K562 (cell line): ENCODE data around the gene SMIM12. TPM values are rescaled to one million over a fixed set of nuclear protein-coding genes. Genes with fewer than 3 reads are reported as not detected.
A peak's percentile ranks its signal among the peaks of the same experiment; 100 is the strongest.

Experiments
- CBFA2T3 ChIP-seq: fragments of 450-650 bp; IDR thresholded peaks from 2 replicates; pipeline ENCODE4 v1.6.1; 2017
- CBX8 ChIP-seq: fragments of 200-600 bp; sonication (generic); IDR thresholded peaks from 2 replicates; pipeline ENCODE4 v1.6.1; 2012; ENCODE audit warnings: borderline replicate concordance, mixed run types, low read depth, mild to moderate bottlenecking, moderate library complexity, mixed read lengths, low read length, control low read depth, inconsistent platforms; ENCODE audit not compliant: poor library complexity, severe bottlenecking; ENCODE audit errors: extremely low read depth
- CXXC5 ChIP-seq: fragments of 250-450 bp; sonication (Bioruptor Pico); IDR thresholded peaks from 2 replicates; pipeline ENCODE4 v1.8.0; 2022; ENCODE audit warnings: inconsistent platforms, mild to moderate bottlenecking, moderate library complexity
- GATAD2B ChIP-seq: fragments of 450-650 bp; IDR thresholded peaks from 2 replicates; pipeline ENCODE4 v1.6.1; 2017; ENCODE audit warnings: mild to moderate bottlenecking, borderline replicate concordance
- GTF2F1 ChIP-seq: IDR thresholded peaks from 2 replicates; pipeline ENCODE4 v1.6.1; 2011; ENCODE audit warnings: low read depth, low read length, improper control_type of control experiment
- HDAC2 ChIP-seq: fragments of 450-650 bp; IDR thresholded peaks from 2 replicates; pipeline ENCODE4 v1.6.1; 2016; ENCODE audit warnings: mild to moderate bottlenecking
- HMG20B ChIP-seq: fragments of 250-450 bp; sonication (Bioruptor Pico); IDR thresholded peaks from 2 replicates; pipeline ENCODE4 v1.5.0; 2021; ENCODE audit warnings: mild to moderate bottlenecking
- KDM2B ChIP-seq: fragments of 250-450 bp; sonication (Bioruptor Pico); IDR thresholded peaks from 2 replicates; pipeline ENCODE4 v1.8.0; 2021; ENCODE audit warnings: mild to moderate bottlenecking, moderate library complexity
- KLF10 ChIP-seq: fragments of 250-450 bp; sonication (Bioruptor Pico); IDR thresholded peaks from 2 replicates; pipeline ENCODE4 v1.6.1; 2021; ENCODE audit warnings: matching md5 sums
- KLF13 ChIP-seq: fragments of 450-650 bp; IDR thresholded peaks from 2 replicates; pipeline ENCODE4 v1.6.1; 2016; ENCODE audit warnings: missing genetic modification characterization, low read depth, mild to moderate bottlenecking, missing compliant biosample characterization, moderate library complexity, borderline replicate concordance
- KLF16 ChIP-seq: IDR thresholded peaks from 2 replicates; pipeline ENCODE4 v1.6.1; 2016; ENCODE audit warnings: antibody characterized with exemption
- NFE2 ChIP-seq: IDR thresholded peaks from 2 replicates; pipeline ENCODE4 v1.6.1; 2014; ENCODE audit warnings: antibody characterized with exemption, low read depth
- NFRKB ChIP-seq: fragments of 450-650 bp; IDR thresholded peaks from 2 replicates; pipeline ENCODE4 v1.6.1; 2016; ENCODE audit warnings: low read depth
- POLR2H ChIP-seq: IDR thresholded peaks from 2 replicates; pipeline ENCODE4 v1.6.1; 2016; ENCODE audit warnings: missing genetic modification characterization, low read depth, mild to moderate bottlenecking, control low read depth, missing compliant biosample characterization, moderate library complexity
- RB1 ChIP-seq: fragments of 450-650 bp; IDR thresholded peaks from 2 replicates; pipeline ENCODE4 v1.6.1; 2017; ENCODE audit warnings: low read depth, mild to moderate bottlenecking
- RBM22 ChIP-seq: fragments of 200-400 bp; formaldehyde crosslinking; IDR thresholded peaks from 2 replicates; pipeline ENCODE4 v1.6.1; 2018; ENCODE audit warnings: low read length, low read depth; ENCODE audit not compliant: poor library complexity, severe bottlenecking
- SREBF1 ChIP-seq: fragments of 150-350 bp; IDR thresholded peaks from 2 replicates; pipeline ENCODE4 v1.6.1; 2014; ENCODE audit warnings: antibody characterized with exemption, low read depth, low read length, borderline replicate concordance
- TEAD2 ChIP-seq: fragments of 450-650 bp; IDR thresholded peaks from 2 replicates; pipeline ENCODE4 v1.6.1; 2016; ENCODE audit warnings: missing genetic modification characterization, control low read depth, missing compliant biosample characterization
- ZC3H8 ChIP-seq: fragments of 450-650 bp; IDR thresholded peaks from 2 replicates; pipeline ENCODE4 v1.6.1; 2017
- ZNF224 ChIP-seq: sonication (generic); formaldehyde crosslinking; IDR thresholded peaks from 2 replicates; pipeline ENCODE4 v1.8.0; 2022; ENCODE audit warnings: mild to moderate bottlenecking, missing genetic modification reagents
- ZNF232 ChIP-seq: sonication (generic); formaldehyde crosslinking; IDR thresholded peaks from 2 replicates; pipeline ENCODE4 v1.8.0; 2022; ENCODE audit warnings: mild to moderate bottlenecking, missing genetic modification reagents
- ZNF354B ChIP-seq: fragments of 250-450 bp; sonication (Bioruptor Pico); IDR thresholded peaks from 2 replicates; pipeline ENCODE4 v1.4.0; 2020
- ZNF561 ChIP-seq: fragments of 450-650 bp; formaldehyde crosslinking; conservative IDR thresholded peaks from 2 replicates; pipeline ENCODE4 v1.4.0; 2020; ENCODE audit warnings: mild to moderate bottlenecking, moderate library complexity
- ZNF583 ChIP-seq: fragments of 250-450 bp; sonication (Bioruptor Pico); IDR thresholded peaks from 2 replicates; pipeline ENCODE4 v1.4.0; 2020
- polyA plus RNA-seq, 8 experiments: library from polyadenylated mRNA; depleted of rRNA in 4 of 8; stranded (reverse) in 5 of 8; unstranded in 3 of 8; fragments of >200 nt; fragmentation: Nextera tagmentation in 2 of 8; fragmentation: Illumina TruSeq in 1 of 8; extraction: Ambion mirVana in 2 of 8; extraction: Trizol in 1 of 8; gene quantifications; 2 replicates each; pipeline versions ENCODE4 v1.2.1 to v1.2.3, GENCODE V29; 2011 to 2014; ENCODE audit warnings: inconsistent platforms in 1 of 8, missing spikeins in 1 of 8
- total RNA-seq, 7 experiments: library from RNA; depleted of rRNA in 6 of 7; stranded (reverse); fragments of >200 nt in 6 of 7; fragmentation: Illumina TruSeq in 2 of 7; extraction: Trizol in 2 of 7; gene quantifications; 2 replicates each; pipeline versions ENCODE4 v1.2.1 to v1.2.3, GENCODE V29; 2011 to 2021; ENCODE audit warnings: low replicate concordance in 1 of 7
- TF ChIP-seq, protein P1 (sequence below): IDR thresholded peaks from 2 replicates; pipeline ENCODE4 v1.6.1; 2011; ENCODE audit not compliant: insufficient read length; ENCODE audit errors: extremely low read depth
- TF ChIP-seq, protein P2 (sequence below): fragments of 450-650 bp; formaldehyde crosslinking; IDR thresholded peaks from 2 replicates; pipeline ENCODE4 v1.4.0; 2022; ENCODE audit warnings: missing genetic modification characterization
- TF ChIP-seq, protein P3 (sequence below): fragments of 200-800 bp; sonication (Bioruptor generic); IDR thresholded peaks from 2 replicates; pipeline ENCODE4 v1.6.1; 2017; ENCODE audit warnings: missing genetic modification characterization, missing compliant biosample characterization
- TF ChIP-seq, protein P4 (sequence below): fragments of 250-450 bp; sonication (Bioruptor Pico); IDR thresholded peaks from 2 replicates; pipeline ENCODE4 v1.8.0; 2021; ENCODE audit warnings: borderline replicate concordance, mild to moderate bottlenecking, moderate library complexity; ENCODE audit not compliant: poor library complexity, severe bottlenecking

The SMIM12 gene
- total and polyA plus RNA-seq, 9 of the 15 experiments (the other 6 are each of a cell fraction or from before 2014, with no cell fraction given), result 51.7 to 112 (median 63.9) TPM

DNA sequence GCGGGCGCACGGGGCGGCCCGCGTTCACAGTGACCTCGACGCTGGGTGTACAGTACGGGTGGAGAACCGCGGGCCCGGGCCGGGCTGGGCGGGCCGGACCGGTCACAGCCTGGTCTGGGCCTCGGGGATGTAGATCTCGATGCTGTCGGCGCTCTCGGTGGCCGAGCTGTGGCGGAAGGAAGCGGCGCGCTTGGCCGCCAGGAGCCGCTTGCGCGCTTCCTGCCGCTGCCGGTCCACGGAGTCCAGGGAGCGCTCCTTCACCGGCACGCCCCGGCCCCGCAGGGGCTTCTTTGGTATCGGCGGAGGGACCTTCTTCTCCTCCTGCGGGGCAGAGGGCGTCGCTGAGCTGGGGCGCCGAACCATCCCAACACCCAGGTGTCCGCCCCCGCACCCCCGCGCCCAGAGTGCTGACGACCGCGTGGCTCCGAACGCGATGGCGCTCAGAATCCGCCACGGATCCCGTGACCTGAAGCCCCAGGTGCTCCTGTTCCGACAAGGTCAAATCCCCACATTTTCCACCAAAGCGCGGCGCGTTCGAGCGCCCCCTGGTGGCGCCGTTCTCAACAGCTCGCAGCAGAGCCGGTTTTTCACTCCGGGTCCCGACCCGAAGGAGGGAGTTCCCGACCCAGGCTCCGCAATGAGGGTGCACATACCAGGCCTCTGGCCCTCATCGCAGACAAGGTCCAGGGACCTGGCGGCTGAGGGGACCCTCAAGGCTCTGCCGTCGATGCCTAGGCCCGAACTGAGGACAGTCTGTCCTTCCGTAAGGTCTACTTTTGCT lies 6.6 kb upstream of the SMIM12 start (continued):
- TF ChIP-seq GTF2F1, result no peak
- TF ChIP-seq ZNF224 (CRISPR knock-in tag), result no peak
- TF ChIP-seq KLF13 (tag), result no peak
- TF ChIP-seq GATAD2B, result no peak
- TF ChIP-seq, protein P1, sequence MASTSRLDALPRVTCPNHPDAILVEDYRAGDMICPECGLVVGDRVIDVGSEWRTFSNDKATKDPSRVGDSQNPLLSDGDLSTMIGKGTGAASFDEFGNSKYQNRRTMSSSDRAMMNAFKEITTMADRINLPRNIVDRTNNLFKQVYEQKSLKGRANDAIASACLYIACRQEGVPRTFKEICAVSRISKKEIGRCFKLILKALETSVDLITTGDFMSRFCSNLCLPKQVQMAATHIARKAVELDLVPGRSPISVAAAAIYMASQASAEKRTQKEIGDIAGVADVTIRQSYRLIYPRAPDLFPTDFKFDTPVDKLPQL, result no peak
- TF ChIP-seq RB1, result peak; percentile 63
- TF ChIP-seq, protein P2, sequence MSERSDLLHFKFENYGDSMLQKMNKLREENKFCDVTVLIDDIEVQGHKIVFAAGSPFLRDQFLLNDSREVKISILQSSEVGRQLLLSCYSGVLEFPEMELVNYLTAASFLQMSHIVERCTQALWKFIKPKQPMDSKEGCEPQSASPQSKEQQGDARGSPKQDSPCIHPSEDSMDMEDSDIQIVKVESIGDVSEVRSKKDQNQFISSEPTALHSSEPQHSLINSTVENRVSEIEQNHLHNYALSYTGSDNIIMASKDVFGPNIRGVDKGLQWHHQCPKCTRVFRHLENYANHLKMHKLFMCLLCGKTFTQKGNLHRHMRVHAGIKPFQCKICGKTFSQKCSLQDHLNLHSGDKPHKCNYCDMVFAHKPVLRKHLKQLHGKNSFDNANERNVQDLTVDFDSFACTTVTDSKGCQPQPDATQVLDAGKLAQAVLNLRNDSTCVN, result no peak
- no peak for TF ChIP-seq ZNF232 (CRISPR knock-in tag)
- no peak for TF ChIP-seq ZNF354B (CRISPR knock-in tag)
- TF ChIP-seq NFE2, result no peak
- TF ChIP-seq KLF10 (CRISPR knock-in tag), result no peak
- TF ChIP-seq HDAC2, result 0 out of 2 replicates have a peak, but pooled peaks have one; percentile 33
- TF ChIP-seq ZC3H8, result no peak
- peak; percentile 35; the same call in 1 of the 2 replicates for TF ChIP-seq KLF16
- no peak for TF ChIP-seq ZNF561 (CRISPR knock-in tag)
- TF ChIP-seq TEAD2 (tag), result no peak
- TF ChIP-seq HMG20B, result no peak
- TF ChIP-seq CXXC5 (CRISPR knock-in tag), result peak; percentile 80
- no peak for TF ChIP-seq RBM22
- TF ChIP-seq, protein P3, sequence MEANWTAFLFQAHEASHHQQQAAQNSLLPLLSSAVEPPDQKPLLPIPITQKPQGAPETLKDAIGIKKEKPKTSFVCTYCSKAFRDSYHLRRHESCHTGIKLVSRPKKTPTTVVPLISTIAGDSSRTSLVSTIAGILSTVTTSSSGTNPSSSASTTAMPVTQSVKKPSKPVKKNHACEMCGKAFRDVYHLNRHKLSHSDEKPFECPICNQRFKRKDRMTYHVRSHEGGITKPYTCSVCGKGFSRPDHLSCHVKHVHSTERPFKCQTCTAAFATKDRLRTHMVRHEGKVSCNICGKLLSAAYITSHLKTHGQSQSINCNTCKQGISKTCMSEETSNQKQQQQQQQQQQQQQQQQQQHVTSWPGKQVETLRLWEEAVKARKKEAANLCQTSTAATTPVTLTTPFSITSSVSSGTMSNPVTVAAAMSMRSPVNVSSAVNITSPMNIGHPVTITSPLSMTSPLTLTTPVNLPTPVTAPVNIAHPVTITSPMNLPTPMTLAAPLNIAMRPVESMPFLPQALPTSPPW (CRISPR knock-in tag), result no peak
- no peak for TF ChIP-seq CBFA2T3
- TF ChIP-seq CBX8, result no peak
- TF ChIP-seq SREBF1, result no peak
- no peak for TF ChIP-seq POLR2H (tag)
- TF ChIP-seq KDM2B (CRISPR knock-in tag), result no peak
- TF ChIP-seq ZNF583, result no peak
- TF ChIP-seq NFRKB, result no peak
- TF ChIP-seq, protein P4, sequence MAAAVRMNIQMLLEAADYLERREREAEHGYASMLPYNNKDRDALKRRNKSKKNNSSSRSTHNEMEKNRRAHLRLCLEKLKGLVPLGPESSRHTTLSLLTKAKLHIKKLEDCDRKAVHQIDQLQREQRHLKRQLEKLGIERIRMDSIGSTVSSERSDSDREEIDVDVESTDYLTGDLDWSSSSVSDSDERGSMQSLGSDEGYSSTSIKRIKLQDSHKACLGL, result no peak
